HG02571 (cell line): ENCODE data around the gene SELPLG.
"Not testable (repeated sequence)": the region's sequence is repeated elsewhere in the genome, so short reads cannot be mapped to it uniquely, and the experiment has no call there.

Source experiments
- ATAC-seq: cut with Tn5 transposase; IDR thresholded peaks from one replicate; pipeline ENCODE4 v1.9.1; 2021; ENCODE audit warnings: mild to moderate bottlenecking, moderate library complexity; ENCODE audit not compliant: unreplicated experiment

SELPLG gene

DNA sequence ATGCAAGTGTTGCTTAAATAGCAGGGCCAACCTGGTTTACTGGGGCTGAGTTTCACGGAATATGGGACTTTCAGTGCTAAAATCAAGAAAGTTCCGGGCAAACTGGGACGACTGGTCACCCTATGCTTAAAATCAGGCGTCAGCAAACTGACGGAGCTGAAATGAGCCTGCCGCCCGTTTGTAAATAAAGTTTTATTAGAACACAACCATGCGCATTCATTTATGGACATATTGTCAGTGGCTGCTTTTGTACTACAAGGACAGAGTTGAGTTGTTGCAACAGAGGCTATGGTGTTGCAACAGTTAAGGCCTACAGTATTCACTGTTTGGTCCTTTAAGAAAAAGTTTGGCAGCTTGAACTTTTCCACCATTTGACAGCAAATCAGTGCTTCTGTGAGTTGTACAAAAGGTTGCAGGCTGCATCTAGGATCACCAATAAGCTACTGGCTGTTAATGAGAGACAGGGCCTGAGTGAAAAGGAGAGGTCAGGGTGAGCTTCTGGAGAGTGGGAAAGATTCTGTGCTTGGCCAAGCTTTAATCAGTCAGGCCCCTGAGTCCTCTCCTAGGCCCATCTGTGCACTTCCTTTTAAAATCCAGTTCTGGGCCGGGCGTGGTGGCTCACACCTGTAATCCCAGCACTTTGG lies 13.3 kb downstream of the SELPLG start:
- ATAC-seq, result no peak

DNA sequence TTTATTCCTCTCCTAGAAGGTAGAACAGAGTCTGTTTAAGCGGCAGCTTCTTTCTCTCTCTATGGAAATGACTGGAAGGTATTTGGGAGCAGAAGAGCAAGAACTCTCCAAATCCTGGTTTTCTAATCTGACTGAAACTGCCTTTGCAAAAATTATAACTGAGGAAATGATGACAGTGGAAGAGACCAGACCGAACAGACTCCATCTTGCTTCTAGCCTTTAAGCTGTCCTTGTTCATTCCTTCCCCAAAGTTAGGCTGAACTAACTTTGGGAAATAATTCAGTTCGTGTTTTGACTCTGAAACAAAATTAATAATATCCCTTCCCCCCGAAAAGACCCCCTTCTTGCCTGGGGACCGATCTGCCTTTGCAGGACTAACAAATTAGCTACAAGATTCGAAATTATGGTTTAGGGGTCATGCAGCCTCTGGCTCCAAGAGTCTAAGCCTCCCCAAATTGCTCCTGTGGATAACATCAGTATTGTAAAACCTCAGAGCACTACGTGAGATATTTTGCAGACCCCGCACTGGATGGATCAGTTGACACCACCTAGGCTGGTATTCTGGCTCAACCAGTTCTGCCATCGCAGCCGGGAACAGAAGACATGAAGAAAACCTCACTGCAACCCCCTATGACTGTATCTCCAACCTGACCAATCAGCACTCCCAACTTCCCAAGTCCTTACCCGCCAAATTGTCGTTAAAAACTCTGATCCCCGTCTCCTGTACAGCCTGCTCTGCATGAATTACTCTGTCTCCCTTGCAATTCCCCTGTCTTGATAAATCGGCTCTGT lies 14.1 kb downstream of the SELPLG start:
- no peak for ATAC-seq

DNA sequence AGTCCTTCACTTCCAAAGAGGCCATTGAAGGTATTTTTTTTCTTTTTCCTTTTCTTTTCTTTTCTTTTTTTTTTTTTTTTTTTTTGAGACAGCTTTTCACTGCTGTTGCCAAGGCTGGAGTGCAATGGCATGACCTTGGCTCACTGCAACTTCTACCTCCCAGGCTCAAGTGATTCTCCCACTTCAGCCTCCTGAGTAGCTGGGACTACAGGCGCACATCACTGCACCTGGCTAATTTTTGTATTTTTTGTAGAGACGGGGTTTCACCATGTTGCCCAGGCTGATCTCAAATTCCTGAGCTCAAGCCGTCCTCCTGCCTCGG lies 14.8 kb downstream of the SELPLG start:
- not testable (repeated sequence) for ATAC-seq

DNA sequence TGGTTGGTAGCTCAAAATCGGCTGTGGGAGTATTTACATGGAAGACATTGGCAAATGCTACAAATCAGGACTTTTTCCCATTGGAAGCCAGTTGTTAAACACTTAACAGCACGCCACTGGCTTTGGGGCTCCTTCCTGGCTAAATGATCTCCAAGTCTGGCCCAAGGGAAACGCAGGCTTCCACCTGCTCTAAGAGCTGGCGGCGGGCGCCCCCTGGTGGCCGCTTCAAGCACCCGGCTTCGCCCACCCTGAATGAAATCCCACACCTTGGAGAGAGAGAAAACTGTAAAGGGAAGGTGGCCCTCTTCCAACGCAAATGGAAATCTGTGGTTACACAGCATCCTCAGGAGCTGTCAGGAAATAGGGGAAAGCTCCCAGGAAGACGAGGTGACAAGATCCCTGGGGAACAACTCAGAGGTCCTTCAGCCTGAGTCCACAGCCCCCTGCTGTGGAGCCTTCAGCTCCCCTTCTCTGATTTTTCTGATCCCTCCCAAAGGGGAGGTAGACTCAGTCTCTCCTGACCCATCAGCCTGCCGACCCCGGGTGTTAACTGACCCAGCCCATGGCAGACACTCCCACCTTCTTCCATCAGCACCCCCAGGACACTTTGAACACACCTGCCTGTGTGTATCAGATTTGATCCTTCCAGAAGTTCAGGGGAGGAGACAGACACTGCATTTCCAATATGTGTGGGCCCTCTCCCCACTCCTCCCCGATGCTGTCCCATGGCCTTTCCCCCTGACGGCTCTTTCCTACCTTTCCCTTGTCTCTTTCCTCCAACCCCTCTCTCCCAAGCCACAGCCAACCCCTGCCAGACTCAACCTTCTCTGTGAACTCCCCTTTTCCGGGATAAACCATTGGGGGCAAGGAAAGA lies 15.4 kb downstream of the SELPLG start:
- peak; percentile 45 for ATAC-seq

DNA sequence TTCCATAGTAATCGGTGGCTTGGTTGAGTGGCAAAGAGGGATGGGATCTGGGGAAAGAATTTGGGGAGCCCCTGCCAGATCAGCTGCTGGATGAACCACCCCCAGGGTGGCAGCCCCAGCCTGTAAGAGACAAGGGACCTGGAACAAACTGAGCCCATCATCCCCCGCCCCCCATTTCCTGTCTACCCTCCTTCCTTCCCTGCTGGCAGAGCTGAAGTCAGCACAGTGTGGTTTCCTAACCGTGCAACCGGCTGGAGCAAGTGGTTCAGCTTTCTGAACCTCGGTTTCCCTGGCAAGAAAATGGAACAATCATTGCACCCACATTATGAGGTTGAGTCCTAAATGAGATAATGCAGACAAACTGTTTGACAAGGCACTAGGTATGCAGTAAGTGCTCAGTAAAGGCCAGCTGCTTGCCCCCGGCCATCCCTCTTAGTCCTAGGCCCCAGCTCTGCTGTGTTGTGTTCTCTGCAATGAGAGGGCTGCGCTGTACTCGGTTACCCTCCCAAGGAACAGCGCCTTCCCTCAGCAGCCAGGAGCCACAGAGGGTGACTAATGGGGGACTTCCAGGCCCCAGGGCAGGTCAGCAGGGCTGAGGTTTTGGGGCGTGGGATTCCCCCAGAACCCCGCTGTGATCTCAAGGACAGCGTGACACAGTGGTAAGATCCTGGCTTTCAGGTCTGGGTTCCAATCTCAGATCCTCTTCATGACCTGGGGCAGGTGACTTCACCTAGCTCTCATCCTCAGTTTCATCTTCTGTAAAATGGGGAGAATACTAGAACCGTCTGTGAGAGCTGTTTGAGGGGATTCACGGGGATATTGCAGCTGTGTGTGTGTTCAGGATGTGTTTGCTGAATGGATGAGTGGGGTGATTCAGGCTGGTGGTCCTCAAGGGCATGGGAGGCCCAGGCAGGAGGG lies 16.5 kb downstream of the SELPLG start:
- peak; percentile 75 for ATAC-seq

DNA sequence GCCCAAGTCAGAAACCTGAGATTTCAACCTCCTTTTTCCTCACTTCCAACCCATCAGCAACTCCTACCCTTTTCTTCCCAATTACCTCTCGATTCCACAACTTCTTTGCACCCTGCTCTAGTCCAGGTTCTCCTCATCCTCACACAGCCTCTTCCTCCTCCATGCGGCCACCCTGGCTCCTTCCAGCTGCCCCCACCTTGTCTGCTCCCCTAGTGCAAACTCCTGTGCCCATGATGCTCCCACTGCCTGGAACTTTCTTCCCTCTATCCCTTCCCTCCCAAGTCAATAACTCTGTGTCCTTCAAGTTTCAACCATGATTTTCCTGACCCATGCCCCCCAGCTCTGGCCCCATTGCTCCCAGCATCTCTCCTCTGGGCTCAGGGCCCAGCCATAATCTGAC lies 17.3 kb downstream of the SELPLG start:
- ATAC-seq, result no peak

DNA sequence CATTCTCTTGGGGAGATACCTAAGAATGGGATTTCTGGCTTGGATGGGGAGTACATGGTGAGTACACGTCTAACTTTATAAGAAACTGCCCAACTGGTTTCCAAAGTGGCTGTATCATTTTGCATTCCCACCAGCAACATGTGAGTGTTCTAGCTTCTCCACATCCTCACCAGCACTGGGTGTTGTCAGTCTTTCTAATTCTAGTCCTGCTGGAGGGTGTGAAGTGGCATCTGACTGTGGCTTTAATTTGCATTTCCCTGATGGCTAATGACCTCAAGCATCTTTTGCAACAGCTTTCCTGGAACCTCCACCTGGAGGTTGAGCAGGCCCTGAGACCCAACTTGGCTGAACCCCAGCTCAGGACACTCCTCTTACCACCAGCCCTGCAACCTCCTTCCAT lies 17.8 kb downstream of the SELPLG start:
- no peak for ATAC-seq

DNA sequence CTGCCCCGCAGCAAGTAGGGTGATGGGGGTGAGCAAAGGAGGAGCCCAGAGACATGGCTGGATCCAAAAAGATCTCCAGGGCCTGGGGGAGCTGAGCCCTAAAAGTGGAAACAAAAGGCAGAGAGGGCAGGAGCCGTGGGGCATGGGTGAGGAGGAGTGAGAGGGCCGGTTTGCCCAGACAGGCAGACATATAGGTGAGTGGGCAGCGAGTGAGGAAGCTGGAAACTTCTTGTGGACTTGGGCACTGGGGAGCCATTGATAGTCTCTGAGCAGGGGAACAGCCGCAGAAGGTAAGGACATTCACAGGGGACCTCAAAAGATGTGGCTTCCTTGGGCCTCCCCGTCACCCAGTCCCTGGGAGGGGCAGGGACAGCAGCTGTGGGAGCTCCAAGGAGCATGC lies 19.1 kb downstream of the SELPLG start:
- ATAC-seq, result no peak

DNA sequence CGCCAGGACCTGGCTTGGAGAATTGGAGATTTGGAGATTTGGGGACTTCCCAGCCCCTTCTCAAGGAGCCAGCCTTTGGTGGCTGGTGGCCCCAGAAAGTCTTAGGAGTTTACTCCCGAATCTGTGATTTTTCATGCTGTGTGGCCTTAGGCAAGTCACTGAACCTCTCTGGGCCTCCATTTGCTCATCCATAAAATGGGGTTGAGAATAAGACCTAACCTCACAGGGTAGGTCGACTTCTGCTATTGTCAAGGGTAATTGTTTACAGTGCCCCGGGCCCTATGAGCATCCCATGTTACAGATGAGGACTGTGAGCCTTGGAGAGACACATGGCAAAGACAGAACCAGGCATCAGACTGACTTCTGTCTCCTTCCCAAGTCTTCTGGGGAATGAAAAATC lies 19.7 kb downstream of the SELPLG start:
- no peak for ATAC-seq

DNA sequence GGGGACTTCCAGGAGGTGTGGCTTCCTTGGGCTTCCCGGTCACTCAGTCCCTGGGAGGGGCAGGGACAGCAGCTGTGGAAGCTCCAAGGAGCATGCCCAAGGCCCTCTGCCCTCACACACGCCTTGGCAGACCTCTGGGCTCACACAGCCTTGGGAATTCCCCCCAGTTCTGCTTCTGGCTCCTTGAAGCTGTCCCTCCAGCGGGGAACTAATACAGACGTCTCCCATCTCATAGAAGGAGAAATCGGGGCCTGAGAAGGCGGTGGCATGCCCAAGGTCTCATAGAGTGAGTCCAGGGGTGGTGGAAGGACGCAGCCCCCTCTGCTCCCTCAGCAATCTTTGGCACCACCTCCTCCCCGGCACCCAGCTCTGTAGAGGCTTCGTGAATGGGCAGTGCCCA lies 20.1 kb downstream of the SELPLG start:
- ATAC-seq, result no peak

DNA sequence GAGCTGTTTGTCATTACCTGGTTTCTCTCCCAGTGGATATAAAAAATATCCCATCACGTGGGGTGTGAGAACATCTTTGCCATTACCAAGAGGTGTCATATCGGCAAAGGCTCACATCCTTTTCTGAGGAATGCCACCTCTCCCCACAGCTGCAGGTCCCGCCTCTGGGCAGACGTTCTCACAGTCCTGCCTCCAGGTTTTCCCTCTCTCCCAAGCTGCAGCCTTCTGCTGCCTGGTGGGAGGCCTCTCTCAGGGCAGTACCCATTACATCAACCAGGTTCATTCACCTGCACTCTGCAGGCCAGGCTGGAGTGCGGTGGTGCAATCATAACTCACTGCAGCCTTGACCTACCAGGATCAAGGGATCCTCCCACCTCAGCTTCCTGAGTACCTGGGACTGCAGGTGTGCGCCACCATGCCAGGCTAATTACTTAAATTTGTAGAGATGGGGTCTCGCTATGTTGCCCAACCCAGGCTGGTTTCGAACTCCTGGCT lies 20.9 kb downstream of the SELPLG start:
- ATAC-seq, result no peak

DNA sequence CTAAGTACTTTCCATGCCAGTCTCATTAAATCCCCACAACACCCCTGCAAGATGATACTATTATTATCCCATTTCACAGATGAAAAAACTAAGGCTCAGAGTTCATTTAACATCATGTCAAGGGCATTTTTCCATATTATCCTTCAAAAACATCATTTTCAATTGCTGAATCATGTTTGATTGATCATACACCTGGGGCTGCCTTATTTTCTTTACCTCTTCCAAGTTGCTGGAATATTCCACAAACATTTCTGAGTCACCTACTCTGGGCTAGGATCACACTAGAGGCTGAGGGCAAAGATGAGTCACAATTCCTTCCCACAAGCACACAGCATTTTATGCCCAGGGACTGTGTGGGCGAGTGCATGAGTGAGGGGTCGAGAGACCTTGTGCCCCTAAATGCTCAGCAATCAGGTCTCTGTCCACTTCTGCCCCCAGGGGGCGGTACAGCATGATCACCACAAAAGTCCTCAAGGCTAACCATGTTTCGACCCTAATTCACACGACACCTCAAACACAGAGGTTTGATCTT lies 21.7 kb downstream of the SELPLG start:
- ATAC-seq, result no peak

DNA sequence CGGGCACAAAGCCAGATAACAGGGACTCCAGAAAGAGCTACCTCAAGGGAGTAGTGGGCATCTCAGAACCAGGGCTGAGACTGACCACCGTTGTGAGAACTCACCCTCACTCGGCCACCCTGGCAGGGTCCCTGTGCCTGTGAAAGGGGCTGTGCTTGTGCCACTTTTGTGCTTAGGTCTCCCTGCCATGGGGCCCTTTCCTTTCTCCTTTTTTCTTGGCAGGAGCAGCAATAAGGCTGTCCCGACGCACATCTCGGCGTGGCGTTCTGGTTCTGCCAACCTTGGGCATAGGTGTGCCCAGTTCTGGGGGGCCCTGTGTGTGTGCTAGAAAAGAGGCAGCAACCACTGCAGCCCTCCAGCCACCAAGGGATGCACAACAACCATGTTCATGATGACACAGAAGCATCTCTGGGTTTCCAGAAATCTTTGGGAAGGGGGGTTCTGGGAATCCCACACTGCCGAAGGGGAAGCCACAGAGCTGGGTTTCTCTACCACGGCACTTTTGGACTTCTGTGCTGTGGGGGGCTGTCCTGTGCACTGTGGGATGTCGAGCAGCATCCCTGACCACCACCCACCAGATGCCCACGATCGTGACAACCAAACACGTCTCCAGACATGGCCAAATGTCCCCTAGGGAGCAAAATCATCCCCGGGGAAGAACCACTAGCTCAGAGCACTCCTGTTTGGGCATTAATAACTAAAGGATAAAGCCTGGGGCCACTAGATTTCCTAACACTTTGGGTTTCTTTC lies 22.7 kb downstream of the SELPLG start:
- ATAC-seq, result no peak

DNA sequence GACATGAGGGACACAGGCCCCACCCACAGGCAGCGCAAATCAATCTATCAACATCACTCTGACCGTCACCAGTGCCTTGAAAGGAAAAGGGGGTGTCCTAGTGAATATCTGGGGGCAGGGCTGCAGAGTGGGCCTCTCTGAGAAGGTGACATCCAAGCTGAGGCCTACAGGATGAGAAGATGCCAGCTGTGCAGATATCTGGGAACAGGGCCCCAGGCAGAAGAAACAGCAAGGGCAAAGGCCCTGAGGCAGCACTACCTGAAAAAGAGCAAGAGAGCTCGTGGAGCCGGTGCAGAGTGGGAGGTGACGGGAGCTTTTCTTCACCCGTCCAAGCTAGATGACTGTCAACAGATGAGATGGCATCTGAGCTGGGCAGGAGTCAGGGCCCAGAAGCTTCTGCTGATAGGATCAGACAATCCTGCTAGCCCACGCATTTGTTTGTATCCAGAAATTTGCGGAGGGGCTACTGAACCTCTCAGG lies 23.3 kb downstream of the SELPLG start:
- no peak for ATAC-seq

DNA sequence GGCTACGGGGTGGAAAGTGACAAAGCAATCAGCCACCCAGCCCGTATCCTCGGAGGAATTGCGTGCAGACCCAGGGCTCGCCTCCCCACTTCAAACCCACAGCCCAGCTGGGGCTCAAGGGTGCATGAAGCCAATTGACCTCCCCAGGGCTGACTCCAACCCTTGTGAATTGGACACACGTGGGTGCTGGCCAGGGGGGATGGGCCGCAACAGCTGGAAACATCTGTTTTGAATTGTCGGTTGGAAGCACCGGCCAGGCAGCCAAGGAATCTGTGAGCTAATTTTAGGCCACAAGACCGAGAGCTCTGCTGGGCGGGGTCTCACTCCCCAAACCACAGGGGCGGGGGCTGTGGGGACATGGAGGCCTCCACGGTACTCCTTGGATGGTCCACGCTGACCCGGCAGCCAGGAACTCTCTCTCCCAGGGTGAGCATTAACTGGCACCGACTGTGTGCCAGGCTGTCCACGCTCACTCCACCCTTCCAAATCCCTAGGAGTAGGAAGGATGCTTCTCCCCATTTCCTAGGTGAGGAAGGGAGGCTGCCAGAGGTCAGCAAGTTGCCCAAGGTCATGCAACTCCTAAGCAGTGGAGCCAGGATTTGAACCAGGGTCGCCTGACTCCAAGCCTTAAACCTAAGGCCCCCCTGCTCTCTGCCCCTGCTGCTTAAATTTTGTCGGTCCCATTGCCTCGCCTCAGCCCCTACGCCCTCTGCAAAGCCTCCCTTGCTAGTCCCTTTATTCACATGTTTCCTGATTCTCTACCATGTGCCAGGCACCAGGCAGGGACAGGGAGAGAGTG lies 24.0 kb downstream of the SELPLG start:
- ATAC-seq, result no peak

DNA sequence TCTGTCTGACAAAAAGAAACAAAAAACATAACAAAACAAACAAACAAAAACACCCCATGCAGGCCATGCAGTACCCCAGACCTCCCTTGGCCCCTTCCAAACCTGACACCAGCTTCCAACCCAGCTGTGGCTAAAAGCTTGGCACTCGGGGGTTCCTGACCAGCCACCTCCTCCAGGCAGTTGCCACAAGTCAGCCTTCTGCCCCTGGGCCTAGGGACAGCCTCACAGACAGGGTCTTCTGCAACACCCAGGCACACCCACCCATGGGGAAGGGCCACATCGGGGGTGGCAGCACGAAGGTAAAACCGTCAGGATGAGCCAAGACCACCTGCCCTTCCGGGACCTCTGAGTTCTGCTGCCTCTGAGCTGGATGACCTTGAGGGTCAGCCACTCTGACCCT lies 25.1 kb downstream of the SELPLG start:
- no peak for ATAC-seq

DNA sequence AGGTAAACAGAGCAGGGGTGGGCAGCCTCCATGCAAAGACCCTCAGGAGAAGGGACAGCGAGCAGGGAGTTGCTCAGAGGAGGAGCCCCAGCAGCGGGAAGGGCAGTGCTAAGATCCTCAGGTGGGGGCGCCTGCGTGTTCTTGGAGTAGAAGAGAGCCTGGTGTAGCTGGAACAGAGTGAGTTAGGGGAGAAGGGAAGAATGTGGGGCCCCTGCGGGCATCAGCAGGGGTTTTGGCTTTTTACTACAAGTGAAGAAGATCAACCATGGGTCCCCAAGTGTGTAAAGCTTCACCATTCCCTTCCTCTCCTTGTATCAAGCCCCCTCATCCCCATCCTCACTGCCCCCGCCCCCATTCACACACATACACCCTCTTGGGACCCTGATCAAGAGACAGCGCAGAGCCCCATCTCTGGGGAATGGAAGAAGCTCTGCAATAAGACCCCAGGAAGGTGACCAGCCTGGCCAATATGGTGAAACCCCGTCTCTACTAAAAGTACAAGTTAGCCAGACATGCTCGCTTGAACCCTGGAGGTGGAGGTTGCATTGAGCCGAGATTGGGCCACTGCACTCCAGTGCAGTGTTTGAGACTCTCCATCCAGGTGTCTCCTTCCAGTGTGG lies 25.6 kb downstream of the SELPLG start:
- ATAC-seq, result no peak

DNA sequence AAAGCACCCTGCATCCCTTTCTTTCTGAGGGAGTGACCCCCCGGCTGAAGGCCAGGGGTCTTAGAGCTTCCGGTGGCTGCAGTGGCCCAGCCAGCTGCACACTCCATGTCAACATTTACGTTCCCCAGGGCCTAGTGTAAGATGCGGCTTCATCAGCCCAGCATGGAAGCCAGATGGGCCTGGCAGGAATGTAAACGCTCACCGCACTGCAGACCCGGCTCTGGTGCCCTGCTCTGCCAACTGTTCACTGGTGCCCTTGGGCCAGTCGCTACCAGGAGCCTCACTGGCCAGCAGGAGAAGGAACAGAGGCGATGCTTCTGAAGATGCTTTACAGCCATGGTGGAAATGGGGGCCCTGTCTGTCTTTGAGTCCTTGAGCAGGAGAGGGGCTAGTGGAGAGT lies 27.2 kb downstream of the SELPLG start:
- no peak for ATAC-seq
